ENCODE results near the gene VPS50.

VPS50 gene

GRCh38 chr7:93239824-93240223, 7.7 kb downstream of the VPS50 start:
- H3K27ac ChIP-seq, result no peak overlapping the region
- TF ChIP-seq CTCF (conservative IDR thresholded peaks at IDR 0.05), result no peak

- TF ChIP-seq CTCF (conservative IDR thresholded peaks at IDR 0.05), result no peak
- H3K27ac ChIP-seq, result no peak overlapping the region
Measured at GRCh38 chr7:93242106-93242505, 9.9 kb downstream of the VPS50 start.

GRCh38 chr7:93245525-93246432, 13.6 kb downstream of the VPS50 start:
- TF ChIP-seq CTCF (conservative IDR thresholded peaks at IDR 0.05), result peak; percentile 74
- peak overlapping the region; percentile 69 for H3K27ac ChIP-seq

GRCh38 chr7:93249491-93250148, 17.5 kb downstream of the VPS50 start:
- no peak overlapping the region for H3K27ac ChIP-seq
- no peak for TF ChIP-seq CTCF (conservative IDR thresholded peaks at IDR 0.05)

GRCh38 chr7:93258661-93259060, 26.5 kb downstream of the VPS50 start:
- H3K27ac ChIP-seq, result no peak overlapping the region
- TF ChIP-seq CTCF (conservative IDR thresholded peaks at IDR 0.05), result no peak

- H3K27ac ChIP-seq, result no peak overlapping the region
- no peak for TF ChIP-seq CTCF (conservative IDR thresholded peaks at IDR 0.05)
Measured at GRCh38 chr7:93262535-93262934, 30.4 kb downstream of the VPS50 start.

- TF ChIP-seq CTCF (conservative IDR thresholded peaks at IDR 0.05), result no peak
- H3K27ac ChIP-seq, result no peak overlapping the region
Measured at GRCh38 chr7:93265220-93265619, 33.1 kb downstream of the VPS50 start.

All from VCaP (cell line).